GM15510 (cell line): ENCODE results near the gene SYK.

ENCODE experiments used
- POLR2A ChIP-seq: IDR thresholded peaks from 3 replicates; pipeline ENCODE4 v1.6.1; 2011; ENCODE audit warnings: borderline replicate concordance; ENCODE audit not compliant: insufficient read length; ENCODE audit errors: extremely low read depth

Gene SYK

DNA sequence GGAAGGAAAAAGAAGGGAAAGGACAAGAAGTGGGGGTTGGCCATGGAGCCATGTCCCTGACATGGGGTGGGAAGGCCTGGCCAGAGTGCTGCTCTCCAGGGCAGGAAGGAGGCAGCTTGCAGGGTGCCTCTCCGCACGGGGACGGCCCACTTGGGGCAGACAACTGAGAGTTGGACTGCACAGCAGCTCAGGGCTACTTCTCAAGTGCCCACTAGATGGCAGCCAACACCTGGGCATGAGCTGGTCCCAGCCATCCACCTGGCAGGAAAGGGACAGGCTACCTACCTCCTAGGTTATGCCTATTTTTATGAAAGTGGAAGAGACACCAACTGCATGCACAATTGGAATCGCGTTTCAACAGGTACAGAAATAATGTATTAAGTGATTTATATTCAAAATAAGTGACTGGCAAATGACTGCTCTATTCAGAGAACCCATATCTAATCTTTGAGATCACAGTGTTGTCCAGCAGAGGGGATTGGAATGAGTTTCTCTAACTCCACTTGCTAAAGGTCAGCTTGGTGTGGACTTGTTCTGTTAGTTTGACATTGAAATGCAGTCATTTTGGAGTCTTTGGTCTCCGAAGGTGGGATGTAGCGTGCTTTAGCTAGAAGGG lies 113.4 kb downstream of the SYK start:
- TF ChIP-seq POLR2A = no peak

DNA sequence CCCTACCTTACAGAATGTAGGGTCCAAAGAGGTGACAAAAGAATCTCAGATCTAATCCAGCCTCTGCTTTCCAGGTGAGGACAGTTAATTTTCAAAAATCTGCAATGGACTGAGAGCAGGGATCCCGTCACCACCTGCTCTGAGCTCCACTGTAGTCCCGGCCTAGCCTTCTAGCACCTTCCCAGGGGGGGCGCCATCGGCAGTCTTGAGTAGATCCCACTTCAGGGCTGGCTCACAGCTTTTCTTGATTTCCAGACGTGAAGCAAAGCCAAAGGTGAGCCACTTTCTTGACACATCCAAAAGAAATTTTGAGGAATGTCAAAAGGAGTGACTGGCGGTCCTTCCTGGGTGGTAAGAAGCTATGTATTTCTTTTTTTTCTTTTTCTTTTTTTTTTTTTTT lies 114.1 kb downstream of the SYK start:
- no peak for TF ChIP-seq POLR2A

DNA sequence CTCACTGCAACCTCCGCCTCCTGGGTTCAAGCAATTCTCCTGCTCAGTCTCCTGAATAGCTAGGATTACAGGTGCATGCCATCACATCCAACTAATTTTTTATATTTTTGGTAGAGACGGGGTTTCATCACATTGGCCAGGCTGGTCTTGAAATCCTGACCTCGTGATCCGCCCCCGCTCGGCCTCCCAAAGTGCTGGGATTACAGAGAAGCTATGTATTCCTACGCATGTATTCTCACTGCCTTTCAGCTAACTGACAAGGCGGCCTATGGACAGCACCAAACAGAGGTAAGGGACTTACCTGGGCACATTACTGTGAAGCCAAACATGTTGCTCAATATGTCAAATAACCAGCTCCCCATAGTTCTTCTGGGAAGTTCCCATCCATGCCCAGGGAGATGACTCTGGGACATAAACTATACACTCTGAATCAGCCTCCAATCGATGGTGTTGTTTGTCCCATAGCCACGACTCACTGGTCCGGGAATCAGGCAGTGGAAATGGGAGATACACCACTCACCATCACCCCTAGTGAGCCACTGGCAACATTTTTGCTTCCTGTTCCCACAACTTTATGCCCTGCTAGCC lies 114.6 kb downstream of the SYK start:
- TF ChIP-seq POLR2A = no peak

DNA sequence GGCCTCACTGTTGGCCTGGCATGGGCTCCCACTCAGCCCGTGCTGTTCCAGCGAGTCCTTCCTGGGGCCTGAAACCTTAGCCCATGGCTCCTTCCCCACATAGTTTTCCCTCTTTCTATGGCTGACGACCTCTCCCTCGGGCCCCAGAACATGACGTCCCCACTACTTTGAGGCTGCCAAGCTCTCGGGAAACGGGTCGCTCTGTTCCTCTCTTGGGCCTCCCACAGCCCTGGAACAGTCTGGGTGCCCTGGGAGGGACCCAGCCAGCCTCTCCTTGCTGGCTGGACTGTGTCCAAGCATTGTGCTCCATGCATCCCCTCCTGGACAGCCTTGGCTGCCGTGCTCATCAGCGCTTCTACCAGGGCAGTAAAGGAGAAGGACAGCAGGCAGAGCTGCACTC lies 118.3 kb downstream of the SYK start:
- no peak for TF ChIP-seq POLR2A

DNA sequence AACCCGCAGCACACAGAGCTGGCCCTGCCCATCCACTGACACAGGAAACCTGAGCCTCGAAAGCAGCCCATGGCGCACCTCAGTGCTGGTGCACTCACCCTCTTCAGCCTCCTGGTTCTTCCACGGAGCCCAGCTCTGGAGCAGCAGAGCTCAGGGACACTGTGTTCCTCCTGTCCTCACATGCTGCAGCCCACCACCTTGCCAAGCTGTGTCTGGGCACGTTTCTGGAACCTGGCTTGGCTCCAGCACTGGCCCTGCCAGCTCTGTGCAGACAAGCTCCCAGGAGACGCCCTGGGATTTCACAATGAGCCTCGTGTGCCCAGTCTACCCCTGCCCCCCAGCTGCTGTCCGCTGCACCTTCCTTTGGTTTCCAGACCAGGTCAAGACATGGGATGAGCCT lies 119.5 kb downstream of the SYK start:
- no peak for TF ChIP-seq POLR2A

DNA sequence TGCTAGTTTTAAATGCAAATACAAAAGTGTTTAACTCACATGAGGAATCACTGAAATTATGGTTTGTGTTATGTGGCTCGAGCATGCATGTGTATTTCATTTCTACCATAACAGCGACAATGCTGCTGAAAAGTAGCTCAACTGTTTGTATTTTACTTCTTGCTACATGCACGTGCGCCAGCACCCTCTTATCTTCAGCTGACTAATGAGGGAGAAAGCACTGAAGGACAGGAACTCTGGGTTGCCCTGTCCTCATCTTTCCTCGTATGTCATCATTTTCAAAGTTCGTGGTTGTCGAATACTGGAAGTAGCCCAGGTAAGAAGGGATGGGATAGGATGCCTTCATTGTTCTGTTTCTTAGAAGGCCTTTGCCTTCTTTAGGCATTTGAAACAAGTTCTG lies 120.3 kb downstream of the SYK start:
- no peak for TF ChIP-seq POLR2A

DNA sequence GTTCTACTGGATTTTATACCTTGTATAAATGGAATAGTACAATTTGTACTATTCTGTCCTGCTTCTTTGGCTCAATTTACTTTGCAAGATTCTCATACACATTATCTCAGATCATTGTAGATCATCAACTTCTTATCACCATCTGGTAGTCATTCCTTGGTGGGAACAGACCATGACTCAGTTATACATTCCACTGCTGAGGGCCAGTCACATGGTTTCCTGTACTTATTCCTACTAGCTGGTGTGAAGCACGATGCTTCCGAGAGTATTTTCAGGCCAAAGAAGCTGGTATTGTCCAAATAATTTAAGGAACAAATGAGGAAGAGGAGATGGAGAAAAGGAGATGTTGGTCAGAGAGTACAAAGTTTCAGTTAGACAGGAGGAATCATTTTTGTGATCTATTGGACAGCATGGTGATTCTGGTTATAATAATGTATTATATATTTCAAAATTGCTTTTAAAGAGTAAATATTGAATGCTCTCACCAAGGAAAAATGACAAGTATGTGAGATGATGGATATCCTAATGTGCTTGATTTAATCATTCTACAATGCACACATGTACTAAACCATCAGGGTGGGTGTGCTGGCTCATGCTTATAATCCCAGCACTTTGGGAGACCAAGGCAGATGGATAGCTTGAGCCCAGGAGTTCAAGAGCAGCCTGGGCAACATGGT lies 124.1 kb downstream of the SYK start:
- TF ChIP-seq POLR2A = no peak

DNA sequence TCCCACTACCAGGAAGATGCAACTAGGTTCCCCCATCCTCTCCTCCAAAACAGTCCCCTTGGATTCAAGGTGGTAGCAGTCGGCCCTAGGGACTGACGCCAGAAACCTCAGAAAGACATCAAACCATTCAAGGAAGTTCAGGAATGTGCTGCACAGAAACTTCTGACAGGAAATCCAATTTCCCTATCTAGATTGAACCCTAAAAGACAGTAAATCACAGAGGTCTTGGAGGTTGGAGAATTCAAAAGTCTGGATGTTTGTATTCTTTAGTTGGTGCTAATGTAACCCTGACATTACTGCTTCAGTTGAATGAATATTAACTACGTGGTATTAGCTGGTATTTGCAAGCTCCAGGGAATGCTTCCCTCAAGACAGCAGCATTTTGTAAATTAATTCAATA lies 125.3 kb downstream of the SYK start:
- no peak for TF ChIP-seq POLR2A

DNA sequence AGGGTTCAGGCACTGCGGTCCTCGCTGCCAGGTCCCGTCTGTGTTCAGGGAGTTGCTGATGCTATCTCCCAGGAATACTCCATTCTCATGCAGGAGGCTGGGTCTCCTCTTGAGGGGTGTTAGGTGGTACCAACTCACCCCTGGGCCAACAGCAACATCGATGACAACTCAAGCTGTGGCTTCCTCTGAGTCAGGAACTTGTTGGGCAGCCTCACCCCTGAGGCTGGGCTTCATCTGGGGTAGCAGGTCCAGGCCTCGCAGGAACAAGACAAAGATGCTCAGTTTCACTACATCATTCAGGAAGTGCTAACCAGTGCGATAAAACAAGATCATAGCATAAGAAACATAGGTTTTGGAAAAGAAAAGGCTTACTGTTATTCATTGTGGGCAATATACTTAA lies 125.9 kb downstream of the SYK start:
- no peak for TF ChIP-seq POLR2A

DNA sequence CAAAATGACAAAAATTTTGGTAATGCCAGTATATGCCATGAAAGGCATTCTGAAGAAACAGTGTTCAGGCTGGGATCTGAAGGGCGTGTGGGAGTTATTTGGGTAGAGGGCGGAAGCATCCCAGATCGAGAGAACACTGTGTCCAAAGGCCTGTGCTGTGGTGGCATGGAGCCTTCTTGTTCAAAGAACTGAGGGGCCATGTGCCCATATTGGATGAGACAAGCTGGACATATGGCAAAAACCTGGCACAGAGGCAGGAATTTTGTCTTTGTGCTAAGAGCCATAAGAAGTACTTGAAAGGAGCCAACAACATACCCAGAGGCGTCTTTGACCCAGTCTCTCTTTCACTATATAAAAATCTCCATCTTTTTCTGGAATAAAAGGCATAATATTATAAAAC lies 128.0 kb downstream of the SYK start:
- TF ChIP-seq POLR2A = no peak

DNA sequence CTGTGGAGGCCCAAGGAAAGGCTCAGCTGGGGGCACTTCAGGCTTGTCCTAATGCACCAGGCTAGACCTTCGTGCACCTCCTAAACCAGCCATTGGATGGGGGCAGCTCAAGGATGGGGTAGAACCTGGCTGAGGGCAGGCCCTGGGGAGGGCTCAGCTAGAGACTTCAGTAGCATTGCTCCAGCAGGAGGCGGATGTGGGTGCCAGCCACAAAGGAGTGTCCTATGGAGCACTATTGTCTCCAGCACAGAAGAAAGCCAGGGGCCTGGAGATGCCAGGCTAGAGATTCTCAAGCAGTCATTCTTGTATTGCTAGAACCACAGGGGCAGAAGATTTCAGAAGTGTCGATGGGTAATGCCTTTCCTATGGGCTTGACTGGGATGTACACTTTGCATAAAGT lies 131.8 kb downstream of the SYK start:
- no peak for TF ChIP-seq POLR2A

DNA sequence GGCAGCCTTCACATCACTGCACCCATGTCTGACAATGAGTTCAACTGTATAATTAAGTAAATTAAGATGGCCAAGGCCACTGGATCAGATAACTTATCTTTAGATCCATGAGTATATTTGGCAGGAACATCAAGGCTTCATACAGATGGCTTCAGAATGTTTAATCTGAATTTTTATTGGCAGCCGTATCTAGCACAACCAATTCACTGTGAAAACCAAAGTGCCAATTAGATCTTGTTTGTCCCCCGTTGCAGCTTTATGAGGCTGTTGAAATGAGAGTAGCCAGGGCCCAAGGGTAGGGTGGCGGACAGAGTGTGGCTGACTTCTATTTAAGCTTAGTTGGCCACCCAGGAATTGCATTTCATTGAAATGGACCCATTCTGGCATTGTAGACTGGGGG lies 137.7 kb downstream of the SYK start:
- TF ChIP-seq POLR2A = no peak

DNA sequence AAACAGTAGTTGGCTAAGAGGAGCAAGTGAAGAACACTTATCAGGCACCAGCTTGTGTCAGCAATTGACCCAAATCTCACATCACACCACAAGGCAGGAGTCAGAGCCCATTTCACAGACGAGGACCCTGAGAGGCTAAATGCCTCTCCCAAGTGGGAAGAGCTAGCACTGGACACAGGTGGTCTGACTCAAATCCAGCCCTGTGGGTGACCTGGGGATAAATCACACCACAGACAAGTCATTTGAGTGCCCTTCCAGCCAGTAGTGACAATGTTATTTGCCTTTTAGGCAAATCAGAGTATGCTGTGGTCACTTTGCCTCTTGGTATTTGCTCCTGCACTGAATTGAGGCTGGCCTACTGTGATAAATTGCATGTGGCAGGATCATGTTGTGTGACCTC lies 138.7 kb downstream of the SYK start:
- TF ChIP-seq POLR2A = no peak

DNA sequence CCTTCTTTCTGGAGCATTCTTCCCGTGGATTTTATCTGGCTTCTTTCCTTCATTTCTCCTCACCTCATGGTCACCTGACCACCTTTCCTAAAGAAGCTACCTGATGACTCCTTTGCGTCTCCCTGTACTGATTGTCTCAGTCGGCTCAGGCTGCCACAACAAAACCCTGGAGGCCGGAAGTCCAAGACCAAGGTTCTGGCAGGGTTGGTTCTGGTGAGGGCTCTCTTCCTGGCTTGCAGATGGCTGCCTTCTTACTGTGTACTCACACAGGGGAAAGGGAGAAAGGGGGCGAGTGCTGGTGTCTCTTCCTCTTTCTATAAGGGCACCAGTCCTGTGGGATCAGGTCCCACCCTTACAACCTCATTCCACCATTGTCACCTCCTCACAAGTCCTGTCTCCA lies 140.0 kb downstream of the SYK start:
- no peak for TF ChIP-seq POLR2A

DNA sequence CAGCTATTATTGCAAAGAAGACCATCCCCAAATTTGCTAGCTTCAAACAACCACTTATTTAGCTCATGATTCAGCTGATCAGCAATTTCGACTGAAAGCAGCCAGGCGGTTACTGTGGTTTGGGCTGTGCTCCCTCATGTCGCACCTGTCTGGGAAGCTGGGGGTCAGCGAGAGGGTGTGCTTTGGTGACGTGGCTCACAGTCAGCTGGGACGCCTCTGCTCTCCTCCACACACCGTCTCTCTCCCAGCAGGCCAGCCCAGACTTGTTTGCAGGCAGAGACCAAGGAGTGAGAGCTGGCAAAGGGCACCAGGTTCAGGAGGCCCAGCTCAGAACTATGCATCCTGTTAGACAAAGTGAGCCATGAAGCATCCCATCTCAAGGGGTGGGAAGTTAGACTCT lies 140.9 kb downstream of the SYK start:
- TF ChIP-seq POLR2A = no peak

DNA sequence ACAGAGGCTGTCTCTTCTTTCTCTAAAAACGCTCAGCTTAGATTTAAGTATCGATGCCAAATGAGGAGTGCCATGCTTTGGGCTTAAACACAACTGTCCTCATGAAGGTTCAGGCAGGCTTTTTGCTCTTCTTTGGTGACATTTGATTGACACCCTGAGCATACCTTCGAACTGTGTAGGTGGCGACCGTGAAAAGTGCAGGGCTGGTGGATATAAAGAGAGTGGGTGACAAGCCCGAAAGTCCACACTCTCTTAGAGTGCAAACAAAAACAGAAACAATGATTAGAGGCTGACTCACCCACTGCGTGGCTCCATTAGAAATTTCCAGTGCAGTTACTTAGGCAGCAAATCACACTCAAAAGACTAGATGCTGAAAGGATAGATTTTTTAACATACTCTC lies 141.7 kb downstream of the SYK start:
- no peak for TF ChIP-seq POLR2A
